A549 (cell line): ENCODE measurements around the gene KRTAP9-7. TPM values are rescaled to one million over a fixed set of nuclear protein-coding genes. Genes with fewer than 3 reads are reported as not detected.

Source experiments
- ATAC-seq, 2 experiments: fragments of 200-7000 bp in 1 of 2; fragments of >200 bp in 1 of 2; cut with Nextera tagmentation in 1 of 2; cut with Tn5 transposase in 1 of 2; 3 replicates each; pipeline versions ENCODE4 v1.8.0 to v1.9.1; 2018 to 2020; ENCODE audit warnings: mild to moderate bottlenecking in 1 of 2, moderate library complexity in 1 of 2
- CTCF ChIA-PET: fragments of 300-600 bp; sonication (Branson Sonifier 250); formaldehyde crosslinking; extraction: SDS; loops from one replicate; lab custom pipeline; 2021; ENCODE audit warnings: antibody characterized with exemption, inconsistent platforms; lab: Yijun Ruan, JAX
- POLR2A ChIA-PET: fragments of 350-600 bp; formaldehyde crosslinking; extraction: SDS; loops from one replicate; lab custom pipeline; 2021; ENCODE audit warnings: antibody characterized with exemption, inconsistent platforms; lab: Yijun Ruan, JAX
- DNase-seq, 2 experiments: peaks; one replicate each; pipeline versions ENCODE4 v3.0.0 to v3.0.0-alpha.2; 2011 to 2016; ENCODE audit warnings: low read depth in 1 of 2, low spot score in 1 of 2
- FAIRE-seq: peaks from 2 replicates; lab custom pipeline; 2011; peaks lifted over from hg19 to GRCh38; lab: Jason Lieb, UNC
- H3K27ac ChIP-seq, 2 experiments: fragments of >200 bp; sonication (Bioruptor Twin); formaldehyde crosslinking; 3 replicates each; pipeline ENCODE4 v1.5.1; 2016 to 2017
- H3K4me1 ChIP-seq: fragments of >200 bp; sonication (Bioruptor Twin); formaldehyde crosslinking; 3 replicates; pipeline ENCODE4 v1.6.1; 2016
- H3K4me2 ChIP-seq: fragments of >200 bp; sonication (Bioruptor Twin); formaldehyde crosslinking; 3 replicates; pipeline ENCODE4 v1.6.1; 2016
- H3K4me3 ChIP-seq: fragments of >200 bp; sonication (Bioruptor Twin); formaldehyde crosslinking; 3 replicates; pipeline ENCODE4 v1.5.1; 2016
- H3K9me3 ChIP-seq: fragments of >200 bp; sonication (Bioruptor Twin); formaldehyde crosslinking; 3 replicates; pipeline ENCODE4 v1.6.1; 2016
- BHLHE40 ChIP-seq: IDR thresholded peaks from 2 replicates; pipeline ENCODE4 v1.6.1; 2012; ENCODE audit warnings: low read depth, low read length, inconsistent platforms
- CBX2 ChIP-seq: fragments of 200-600 bp; sonication (generic); IDR thresholded peaks from 2 replicates; pipeline ENCODE4 v1.6.1; 2016; ENCODE audit warnings: low read depth, mild to moderate bottlenecking, borderline replicate concordance
- CBX8 ChIP-seq: fragments of 200-600 bp; sonication (generic); IDR thresholded peaks from 2 replicates; pipeline ENCODE4 v1.6.1; 2016
- CEBPB ChIP-seq, 2 experiments: fragments of >200 bp in 1 of 2; sonication (Bioruptor Twin) in 1 of 2; formaldehyde crosslinking in 1 of 2; IDR thresholded peaks; 2 replicates each; pipeline ENCODE4 v1.6.1; 2012 to 2016
- EHMT2 ChIP-seq: fragments of 200-600 bp; sonication (generic); IDR thresholded peaks from 2 replicates; pipeline ENCODE4 v1.6.1; 2016; ENCODE audit warnings: antibody characterized with exemption, low read depth, mild to moderate bottlenecking, moderate library complexity
- EP300 ChIP-seq, 2 experiments: fragments of >200 bp; sonication (Bioruptor Twin); formaldehyde crosslinking; IDR thresholded peaks; 2 replicates in 1 of 2; 3 replicates in 1 of 2; pipeline ENCODE4 v1.6.1; 2016 to 2017
- FOSB ChIP-seq: fragments of 250-450 bp; sonication (Bioruptor Pico); IDR thresholded peaks from 2 replicates; pipeline ENCODE4 v1.5.0; 2020; ENCODE audit warnings: mild to moderate bottlenecking, moderate library complexity
- FOXS1 ChIP-seq: fragments of 250-450 bp; sonication (Bioruptor Pico); IDR thresholded peaks from 2 replicates; pipeline ENCODE4 v1.5.0; 2020; ENCODE audit warnings: mild to moderate bottlenecking, moderate library complexity
- GATA3 ChIP-seq: IDR thresholded peaks from 2 replicates; pipeline ENCODE4 v1.6.1; 2012; ENCODE audit warnings: borderline replicate concordance
- HDAC2 ChIP-seq: fragments of 200-600 bp; sonication (generic); IDR thresholded peaks from 2 replicates; pipeline ENCODE4 v1.6.1; 2016
- HEYL ChIP-seq: fragments of 250-450 bp; sonication (Bioruptor Pico); IDR thresholded peaks from 2 replicates; pipeline ENCODE4 v1.8.0; 2021; ENCODE audit warnings: mild to moderate bottlenecking, moderate library complexity
- HOXA7 ChIP-seq: fragments of 250-450 bp; sonication (Bioruptor Pico); IDR thresholded peaks from 2 replicates; pipeline ENCODE4 v1.5.0; 2020; ENCODE audit warnings: mild to moderate bottlenecking, moderate library complexity
- JUNB ChIP-seq: fragments of >200 bp; sonication (Bioruptor Twin); formaldehyde crosslinking; IDR thresholded peaks from 2 replicates; pipeline ENCODE4 v1.6.1; 2016
- KDM5A ChIP-seq: fragments of 200-600 bp; sonication (generic); IDR thresholded peaks from 2 replicates; pipeline ENCODE4 v1.6.1; 2016; ENCODE audit warnings: antibody characterized with exemption, mild to moderate bottlenecking
- MAZ ChIP-seq: fragments of 150-350 bp; IDR thresholded peaks from 2 replicates; pipeline ENCODE4 v1.6.1; 2014; ENCODE audit warnings: antibody characterized with exemption, low read depth, low read length, borderline replicate concordance
- NR3C1 ChIP-seq: fragments of >200 bp; sonication (Bioruptor Twin); formaldehyde crosslinking; IDR thresholded peaks from 3 replicates; pipeline ENCODE4 v1.6.1; 2017
- RCOR1 ChIP-seq: fragments of 150-350 bp; IDR thresholded peaks from 2 replicates; pipeline ENCODE4 v1.6.1; 2014; ENCODE audit warnings: antibody characterized with exemption, low read length, low read depth
- RFX5 ChIP-seq: fragments of 450-650 bp; IDR thresholded peaks from 2 replicates; pipeline ENCODE4 v1.7.1; 2014; ENCODE audit warnings: antibody characterized with exemption, mild to moderate bottlenecking, moderate library complexity
- RNF2 ChIP-seq: fragments of 200-600 bp; sonication (generic); IDR thresholded peaks from 2 replicates; pipeline ENCODE4 v1.6.1; 2016; ENCODE audit warnings: low read depth, mild to moderate bottlenecking, antibody characterized with exemption, moderate library complexity, borderline replicate concordance
- SMC3 ChIP-seq: fragments of >200 bp; sonication (Bioruptor Twin); formaldehyde crosslinking; IDR thresholded peaks from 3 replicates; pipeline ENCODE4 v1.6.1; 2018; ENCODE audit warnings: inconsistent platforms
- TFCP2L1 ChIP-seq: fragments of 250-450 bp; sonication (Bioruptor Pico); IDR thresholded peaks from 2 replicates; pipeline ENCODE4 v1.5.0; 2021; ENCODE audit warnings: mild to moderate bottlenecking
- TP53 ChIP-seq: fragments of 250-450 bp; sonication (Bioruptor Pico); IDR thresholded peaks from 2 replicates; pipeline ENCODE4 v1.5.0; 2021; ENCODE audit warnings: mild to moderate bottlenecking, moderate library complexity
- ZC3H11A ChIP-seq: fragments of 450-650 bp; IDR thresholded peaks from 2 replicates; pipeline ENCODE4 v1.6.1; 2014; ENCODE audit warnings: antibody characterized with exemption, mild to moderate bottlenecking
- ZFP36 ChIP-seq: fragments of 450-650 bp; IDR thresholded peaks from 2 replicates; pipeline ENCODE4 v1.6.1; 2014; ENCODE audit warnings: borderline replicate concordance; ENCODE audit not compliant: partially characterized antibody
- ZNF302 ChIP-seq: fragments of 250-450 bp; sonication (Bioruptor Pico); IDR thresholded peaks from 2 replicates; pipeline ENCODE4 v1.9.0; 2021; ENCODE audit warnings: inconsistent platforms, mild to moderate bottlenecking, moderate library complexity
- WGBS: methylation state at CpG from one replicate; pipeline ENCODE4 v1.1.6; 2017; ENCODE audit errors: missing lambda C conversion rate; 5-methylcytosine and 5-hydroxymethylcytosine counted together
- polyA plus RNA-seq, 4 experiments: library from polyadenylated mRNA; depleted of rRNA in 3 of 4; stranded (reverse); fragments of >200 nt; fragmentation: RNase III in 1 of 4; extraction: RNeasy Plus Mini Kit Qiagen cat#74134 plus additional on column Dnase treatment in 1 of 4; gene quantifications; 2 replicates in 3 of 4; 3 replicates in 1 of 4; pipeline ENCODE4 v1.2.3, GENCODE V29; 2011 to 2017
- TF ChIP-seq, protein P1 (sequence below): fragments of >200 bp; sonication (Bioruptor Twin); formaldehyde crosslinking; IDR thresholded peaks from 3 replicates; pipeline ENCODE4 v1.5.1; 2016
- TF ChIP-seq, protein P2 (sequence below): IDR thresholded peaks from 2 replicates; pipeline ENCODE4 v1.6.1; 2012
- TF ChIP-seq, protein P3 (sequence below): fragments of >200 bp; sonication (Bioruptor Twin); formaldehyde crosslinking; IDR thresholded peaks from 2 replicates; pipeline ENCODE4 v1.6.1; 2016
- TF ChIP-seq, protein P4 (sequence below): IDR thresholded peaks from 2 replicates; pipeline ENCODE4 v1.6.1; 2012
- TF ChIP-seq, protein P5 (sequence below): IDR thresholded peaks from 2 replicates; pipeline ENCODE4 v1.6.1; 2012; ENCODE audit warnings: low read depth, borderline replicate concordance

Gene KRTAP9-7
- polyA plus RNA-seq, 2 of the 4 experiments (the other 2 are of a cell fraction): not detected

DNA sequence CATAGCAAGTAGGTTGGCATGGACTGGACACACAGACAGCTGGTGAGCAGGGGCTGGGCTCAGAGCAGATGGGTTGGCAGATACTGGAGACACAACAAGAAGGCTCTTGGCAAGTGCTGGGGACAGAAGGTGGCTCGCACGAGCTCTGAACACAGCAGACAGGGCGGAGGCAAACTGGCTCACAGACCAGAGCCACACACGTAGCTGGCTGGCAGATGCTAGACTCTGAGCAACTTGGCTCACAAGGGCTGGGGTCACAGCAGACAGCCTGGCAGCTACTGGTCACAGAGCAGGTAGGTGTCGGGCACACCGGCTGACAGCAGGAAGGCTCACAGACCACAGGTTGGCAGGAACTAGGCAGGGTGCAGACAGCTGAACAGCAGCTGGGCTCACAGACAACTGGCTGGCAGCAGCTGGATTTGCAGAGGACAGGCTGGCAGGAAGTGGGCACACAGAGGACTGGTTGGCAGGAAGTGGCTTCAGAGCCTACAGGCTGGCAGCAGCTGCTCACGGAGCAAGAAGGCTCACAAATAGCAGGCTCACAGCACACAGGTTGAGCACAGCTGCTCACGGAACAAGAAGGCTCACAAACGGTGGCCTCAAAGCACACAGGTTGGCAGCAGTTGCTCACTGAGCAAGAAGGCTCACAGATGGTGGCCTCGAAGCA is 32.9 kb downstream of the KRTAP9-7 start (continued):
- no peak for TF ChIP-seq FOSB (CRISPR knock-in tag)
- no peak for TF ChIP-seq HOXA7 (CRISPR knock-in tag)
- TF ChIP-seq MAZ: no peak
- no peak for TF ChIP-seq CBX8
- no peak for TF ChIP-seq RCOR1

DNA sequence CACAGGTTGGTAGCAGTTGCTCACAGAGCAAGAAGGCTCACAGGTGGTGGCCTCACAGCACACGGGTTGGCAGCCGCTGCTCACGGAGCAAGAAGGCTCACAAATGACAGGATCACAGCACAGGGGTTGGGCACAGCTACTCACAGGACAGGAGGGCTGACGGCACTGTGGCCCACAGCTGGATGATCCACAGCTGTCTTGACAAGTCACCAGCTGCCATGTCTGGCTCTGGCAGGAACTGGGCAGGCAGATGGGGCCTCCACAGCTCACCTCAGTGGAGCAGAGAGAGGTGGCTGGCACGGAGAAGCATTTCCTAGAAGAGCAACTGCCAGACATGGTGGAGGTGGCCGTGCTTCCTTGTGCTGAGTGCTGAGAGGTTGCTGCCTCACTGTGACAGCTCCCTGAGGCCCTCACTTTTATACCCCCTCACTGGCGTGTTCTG is 33.4 kb downstream of the KRTAP9-7 start, which contains the start of gene KRTAP16-1:
Gene KRTAP16-1 (minus strand): TSS at position 392 of the 442 bp plus-strand sequence. CDS start 56 bp downstream, at position 336.
- H3K4me3 ChIP-seq: no peak within 1 kb of the TSS
- no peak; a peak in 1 of 6 replicates for ATAC-seq
- POLR2A ChIA-PET: no interaction called here
- no peak within 1 kb of the TSS for H3K4me2 ChIP-seq
- no peak within 1 kb of the TSS for H3K27ac ChIP-seq
- no peak for FAIRE-seq
- H3K9me3 ChIP-seq: no peaks in the 10 kb centered on the region
- no peak for DNase-seq
- CTCF ChIA-PET: interaction anchor here (1.0 to 3.2 kb wide), 6 partner anchors 13 to 399 kb away, joined by 3 to 23 read pairs (median 4); no protein-coding TSS in a partner anchor
- WGBS: 78% methylated on average over 7 of the region's 7 CpGs
- TF ChIP-seq BHLHE40 (no peak), GATA3 (no peak), EP300 (IDR thresholded peaks at IDR 0.05) (no peak), HOXA7 (CRISPR knock-in tag) (no peak), HDAC2 (no peak), RNF2 (no peak), FOSB (CRISPR knock-in tag) (no peak), ZC3H11A (no peak)
- TF ChIP-seq, protein P1, sequence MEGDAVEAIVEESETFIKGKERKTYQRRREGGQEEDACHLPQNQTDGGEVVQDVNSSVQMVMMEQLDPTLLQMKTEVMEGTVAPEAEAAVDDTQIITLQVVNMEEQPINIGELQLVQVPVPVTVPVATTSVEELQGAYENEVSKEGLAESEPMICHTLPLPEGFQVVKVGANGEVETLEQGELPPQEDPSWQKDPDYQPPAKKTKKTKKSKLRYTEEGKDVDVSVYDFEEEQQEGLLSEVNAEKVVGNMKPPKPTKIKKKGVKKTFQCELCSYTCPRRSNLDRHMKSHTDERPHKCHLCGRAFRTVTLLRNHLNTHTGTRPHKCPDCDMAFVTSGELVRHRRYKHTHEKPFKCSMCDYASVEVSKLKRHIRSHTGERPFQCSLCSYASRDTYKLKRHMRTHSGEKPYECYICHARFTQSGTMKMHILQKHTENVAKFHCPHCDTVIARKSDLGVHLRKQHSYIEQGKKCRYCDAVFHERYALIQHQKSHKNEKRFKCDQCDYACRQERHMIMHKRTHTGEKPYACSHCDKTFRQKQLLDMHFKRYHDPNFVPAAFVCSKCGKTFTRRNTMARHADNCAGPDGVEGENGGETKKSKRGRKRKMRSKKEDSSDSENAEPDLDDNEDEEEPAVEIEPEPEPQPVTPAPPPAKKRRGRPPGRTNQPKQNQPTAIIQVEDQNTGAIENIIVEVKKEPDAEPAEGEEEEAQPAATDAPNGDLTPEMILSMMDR: no peak
- H3K4me1 ChIP-seq: no peaks in the 10 kb centered on the region

DNA sequence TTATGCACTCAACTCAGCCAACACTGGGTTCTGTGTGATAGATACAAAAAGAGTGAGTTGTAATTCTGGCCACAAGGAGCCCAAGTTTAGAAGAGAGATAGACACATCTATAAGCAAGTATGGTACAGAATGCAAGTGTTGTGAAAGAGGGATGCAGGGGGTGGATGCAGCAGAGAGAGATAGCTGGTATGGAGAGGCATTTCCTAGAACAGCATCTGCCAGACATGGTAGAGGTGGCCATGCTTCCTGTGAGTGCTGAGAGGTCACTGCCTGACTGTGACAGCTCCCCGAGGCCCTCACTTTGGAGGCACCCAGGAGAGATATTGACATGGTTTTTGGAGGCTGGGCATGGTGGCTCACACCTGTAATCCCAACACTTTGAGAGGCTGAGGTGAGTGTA is 35.6 kb downstream of the KRTAP9-7 start:
- no peak overlapping the region for H3K4me3 ChIP-seq
- DNase-seq: no peak
- H3K27ac ChIP-seq: no peak overlapping the region
- CTCF ChIA-PET: no interaction called here
- WGBS: 33% methylated on average over 1 of the region's 1 CpG
- no peak for TF ChIP-seq NR3C1
- TF ChIP-seq ZNF302 (CRISPR knock-in tag): no peak
- TF ChIP-seq, all 56 proteins: peak for 0
- POLR2A ChIA-PET: no interaction called here
- H3K4me2 ChIP-seq: no peak overlapping the region
- H3K4me1 ChIP-seq: no peaks in the 10 kb centered on the region
- ATAC-seq (no peak), FAIRE-seq (no peak)
- no peaks in the 10 kb centered on the region for H3K9me3 ChIP-seq

DNA sequence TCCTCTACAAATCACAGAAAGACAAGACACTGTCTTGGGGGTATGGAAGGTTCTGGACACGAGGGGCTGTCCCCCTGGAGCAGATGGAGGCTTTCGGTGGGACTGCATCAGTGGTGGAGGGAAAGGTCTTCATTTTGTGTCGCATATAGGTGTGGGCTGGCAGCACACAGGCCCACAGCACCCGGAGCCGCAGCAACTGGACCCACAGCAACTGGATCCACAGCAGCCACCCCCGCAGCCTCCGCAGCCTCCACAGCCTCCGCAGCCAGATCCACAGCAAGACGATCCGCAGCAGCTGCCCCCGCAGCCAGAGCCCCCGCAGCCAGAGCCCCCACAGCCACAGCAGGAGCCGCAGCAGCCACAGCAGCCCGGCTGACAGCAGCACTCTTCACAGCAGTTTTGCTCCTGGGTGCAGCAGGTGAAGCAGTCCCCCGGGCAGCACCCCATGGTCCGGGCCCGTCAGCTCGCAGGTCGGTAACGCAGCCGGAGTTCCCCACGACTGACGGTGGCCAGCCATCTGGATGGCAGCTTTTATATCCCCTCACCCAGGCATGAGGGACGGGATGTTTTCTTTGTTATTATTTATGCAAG is 39.8 kb downstream of the KRTAP9-7 start, which contains the start of gene KRTAP17-1:
Gene KRTAP17-1 (minus strand): TSS at position 507 of the 591 bp plus-strand sequence. CDS start 60 bp downstream, at position 447.
- ChIA-PET POLR2A (no interaction called here), CTCF (interaction anchor here (0.6 to 4.3 kb wide), 5 partner anchors 13 to 682 kb away, joined by 4 to 25 read pairs (median 10); no protein-coding TSS in a partner anchor)
- Histone ChIP-seq H3K4me3 (no peak within 1 kb of the TSS), H3K4me1 (no peaks in the 10 kb centered on the region), H3K4me2 (no peak within 1 kb of the TSS), H3K9me3 (peaks cover 9% of the 10 kb centered on the region), H3K27ac (no peak within 1 kb of the TSS)
- ATAC-seq: no peak
- no peak for FAIRE-seq
- DNase-seq: no peak
- WGBS: 78% methylated on average over 17 of the region's 24 CpGs
- no peak for TF ChIP-seq FOXS1
- TF ChIP-seq CBX2: no peak
- no peak for TF ChIP-seq TFCP2L1 (CRISPR knock-in tag)
- TF ChIP-seq, protein P2, sequence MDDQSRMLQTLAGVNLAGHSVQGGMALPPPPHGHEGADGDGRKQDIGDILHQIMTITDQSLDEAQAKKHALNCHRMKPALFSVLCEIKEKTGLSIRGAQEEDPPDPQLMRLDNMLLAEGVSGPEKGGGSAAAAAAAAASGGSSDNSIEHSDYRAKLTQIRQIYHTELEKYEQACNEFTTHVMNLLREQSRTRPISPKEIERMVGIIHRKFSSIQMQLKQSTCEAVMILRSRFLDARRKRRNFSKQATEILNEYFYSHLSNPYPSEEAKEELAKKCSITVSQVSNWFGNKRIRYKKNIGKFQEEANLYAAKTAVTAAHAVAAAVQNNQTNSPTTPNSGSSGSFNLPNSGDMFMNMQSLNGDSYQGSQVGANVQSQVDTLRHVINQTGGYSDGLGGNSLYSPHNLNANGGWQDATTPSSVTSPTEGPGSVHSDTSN: no peak
- TF ChIP-seq, protein P3, sequence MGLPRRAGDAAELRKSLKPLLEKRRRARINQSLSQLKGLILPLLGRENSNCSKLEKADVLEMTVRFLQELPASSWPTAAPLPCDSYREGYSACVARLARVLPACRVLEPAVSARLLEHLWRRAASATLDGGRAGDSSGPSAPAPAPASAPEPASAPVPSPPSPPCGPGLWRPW: no peak
- TF ChIP-seq ZFP36: no peak
- TF ChIP-seq JUNB: no peak
- no peak for TF ChIP-seq ZNF302 (CRISPR knock-in tag)
- TF ChIP-seq EP300 (IDR thresholded peaks at IDR 0.05): no peak
- TF ChIP-seq EHMT2: no peak
- TF ChIP-seq, protein P4, sequence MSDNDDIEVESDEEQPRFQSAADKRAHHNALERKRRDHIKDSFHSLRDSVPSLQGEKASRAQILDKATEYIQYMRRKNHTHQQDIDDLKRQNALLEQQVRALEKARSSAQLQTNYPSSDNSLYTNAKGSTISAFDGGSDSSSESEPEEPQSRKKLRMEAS: no peak
- TF ChIP-seq RFX5: no peak
- TF ChIP-seq, protein P5, sequence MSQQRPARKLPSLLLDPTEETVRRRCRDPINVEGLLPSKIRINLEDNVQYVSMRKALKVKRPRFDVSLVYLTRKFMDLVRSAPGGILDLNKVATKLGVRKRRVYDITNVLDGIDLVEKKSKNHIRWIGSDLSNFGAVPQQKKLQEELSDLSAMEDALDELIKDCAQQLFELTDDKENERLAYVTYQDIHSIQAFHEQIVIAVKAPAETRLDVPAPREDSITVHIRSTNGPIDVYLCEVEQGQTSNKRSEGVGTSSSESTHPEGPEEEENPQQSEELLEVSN: no peak
- no peak for TF ChIP-seq CEBPB (IDR thresholded peaks at IDR 0.05)
- no peak for TF ChIP-seq KDM5A
- no peak for TF ChIP-seq HEYL
- no peak for TF ChIP-seq SMC3
- TF ChIP-seq TP53 (CRISPR knock-in tag): no peak
- no peak for TF ChIP-seq MAZ
